ENCODE measurements around the gene HNRNPM. TPM values are rescaled to one million over a fixed set of nuclear protein-coding genes. Genes with fewer than 3 reads are reported as not detected.
"Not testable (repeated sequence)": the region's sequence is repeated elsewhere in the genome, so short reads cannot be mapped to it uniquely, and the experiment has no call there.

Gene HNRNPM
- total RNA-seq, 4 donors from 2014 or later = 60.4 to 103 (median 79.7) TPM

- no peak overlapping the region for H3K4me3 ChIP-seq (ENCODE audit: low read depth, poor library complexity, severe bottlenecking)
- TF ChIP-seq POLR2A (IDR thresholded peaks at IDR 0.05) = no peak
- TF ChIP-seq CTCF (IDR thresholded peaks at IDR 0.05) = no peak
These were observed 41.5 kb upstream of the HNRNPM start for GRCh38 chr19:8403098-8403819.

GRCh38 chr19:8403820-8404109 is 41.0 kb upstream of the HNRNPM start:
- no peak for TF ChIP-seq CTCF (IDR thresholded peaks at IDR 0.05)
- no peak for TF ChIP-seq POLR2A (IDR thresholded peaks at IDR 0.05)
- 86 to 89% methylated on average over 19 to 24 of the region's 24 CpGs for WGBS, 2 donors
- no peak overlapping the region for H3K4me3 ChIP-seq (ENCODE audit: low read depth, poor library complexity, severe bottlenecking)
- no peak for DNase-seq (ENCODE audit: low spot score in 2 of 2)
- intact Hi-C loops (cut with DNase I; ENCODE audit: low total_unique reads) = no loop called here

More at GRCh38 chr19:8403098-8403819, 41.5 kb upstream of the HNRNPM start:
- 90 to 93% methylated on average over 28 to 44 of the region's 44 CpGs for WGBS, 2 donors
- DNase-seq (ENCODE audit: low spot score in 2 of 2) = no peak
- intact Hi-C loops (cut with DNase I; ENCODE audit: low total_unique reads) = no loop called here

- 81 to 89% methylated on average over 18 of the region's 18 CpGs for WGBS, 2 donors
- no peak for DNase-seq (ENCODE audit: low spot score in 2 of 2)
- H3K4me3 ChIP-seq (ENCODE audit: low read depth, poor library complexity, severe bottlenecking) = no peak overlapping the region
- TF ChIP-seq POLR2A (IDR thresholded peaks at IDR 0.05) (no peak), CTCF (IDR thresholded peaks at IDR 0.05) (no peak)
- intact Hi-C loops (cut with DNase I; ENCODE audit: low total_unique reads) = no loop called here
These were observed 40.2 kb upstream of the HNRNPM start for GRCh38 chr19:8404391-8405151.

- intact Hi-C loops (cut with DNase I; ENCODE audit: low total_unique reads); DNase-seq (ENCODE audit: low spot score in 2 of 2); H3K4me3 ChIP-seq (ENCODE audit: low read depth, poor library complexity, severe bottlenecking): not testable (repeated sequence)
- 83 to 84% methylated on average over 13 of the region's 13 CpGs for WGBS, 2 donors
These were observed 34.1 kb upstream of the HNRNPM start for GRCh38 chr19:8410718-8411117.

GRCh38 chr19:8412783-8413628 is 31.8 kb upstream of the HNRNPM start, which contains the start of gene MARCHF2:
MARCHF2 (plus strand) TSS chr19:8413305; CDS start chr19:8421841, 8,536 bp downstream.
- WGBS, 2 donors = 6 to 15% methylated on average over 22 to 63 of the region's 89 CpGs
- TF ChIP-seq POLR2A (IDR thresholded peaks at IDR 0.05) = no peak
- intact Hi-C loops (cut with DNase I; ENCODE audit: low total_unique reads) = no loop called here

GRCh38 chr19:8413629-8413995 is 31.2 kb upstream of the HNRNPM start:
- peak overlapping the region; percentile 77 for H3K4me3 ChIP-seq (ENCODE audit: low read depth, poor library complexity, severe bottlenecking)
- DNase-seq (ENCODE audit: low spot score in 2 of 2) = no peak
- TF ChIP-seq POLR2A (IDR thresholded peaks at IDR 0.05) = no peak
- TF ChIP-seq CTCF (IDR thresholded peaks at IDR 0.05) = no peak
- intact Hi-C loops (cut with DNase I; ENCODE audit: low total_unique reads) = no loop called here
- WGBS, 2 donors = 16 to 17% methylated on average over 3 of the region's 3 CpGs

More at GRCh38 chr19:8412783-8413628, 31.8 kb upstream of the HNRNPM start, which contains the start of gene MARCHF2:
- DNase-seq (ENCODE audit: low spot score in 2 of 2) = peak; percentile 94 to 99
- peak within 1 kb of the TSS; percentile 77 for H3K4me3 ChIP-seq (ENCODE audit: low read depth, poor library complexity, severe bottlenecking)
